HS-5 (cell line): ENCODE data around the gene ST6GAL1.
"Not testable (repeated sequence)": the region's sequence is repeated elsewhere in the genome, so short reads cannot be mapped to it uniquely, and the experiment has no call there.

Experiments
- DNase-seq: peaks from one replicate; pipeline ENCODE4 v3.0.0-alpha.2; 2012; ENCODE audit warnings: low read depth

ST6GAL1 gene

GRCh38 chr3:187046033-187046432 lies 115.7 kb downstream of the ST6GAL1 start:
- no peak for DNase-seq

GRCh38 chr3:187049462-187050101 lies 119.3 kb downstream of the ST6GAL1 start:
- no peak for DNase-seq

GRCh38 chr3:187051066-187051465 lies 120.7 kb downstream of the ST6GAL1 start:
- no peak for DNase-seq

GRCh38 chr3:187051724-187052366 lies 121.5 kb downstream of the ST6GAL1 start:
- DNase-seq: no peak

- not testable (repeated sequence) for DNase-seq
Observed at GRCh38 chr3:187052427-187052826, 122.1 kb downstream of the ST6GAL1 start.

GRCh38 chr3:187054433-187054832 lies 124.1 kb downstream of the ST6GAL1 start:
- DNase-seq: not testable (repeated sequence)

- not testable (repeated sequence) for DNase-seq
Observed at GRCh38 chr3:187057803-187058202, 127.5 kb downstream of the ST6GAL1 start.

- no peak for DNase-seq
Observed at GRCh38 chr3:187061748-187062147, 131.4 kb downstream of the ST6GAL1 start.

- DNase-seq: peak; percentile 36
Observed at GRCh38 chr3:187062526-187063177, 132.3 kb downstream of the ST6GAL1 start.

GRCh38 chr3:187063286-187064121 lies 133.2 kb downstream of the ST6GAL1 start:
- no peak for DNase-seq

GRCh38 chr3:187064210-187065115 lies 134.1 kb downstream of the ST6GAL1 start:
- no peak for DNase-seq

- no peak for DNase-seq
Observed at GRCh38 chr3:187066228-187066995, 136.1 kb downstream of the ST6GAL1 start.

GRCh38 chr3:187068787-187069186 lies 138.5 kb downstream of the ST6GAL1 start:
- no peak for DNase-seq

GRCh38 chr3:187069857-187070516 lies 139.7 kb downstream of the ST6GAL1 start:
- no peak for DNase-seq

GRCh38 chr3:187072102-187072501 lies 141.8 kb downstream of the ST6GAL1 start:
- DNase-seq: no peak

- no peak for DNase-seq
Observed at GRCh38 chr3:187072511-187072910, 142.2 kb downstream of the ST6GAL1 start.

GRCh38 chr3:187073581-187074098 lies 143.3 kb downstream of the ST6GAL1 start:
- DNase-seq: no peak

- no peak for DNase-seq
Observed at GRCh38 chr3:187074846-187075245, 144.5 kb downstream of the ST6GAL1 start.

- DNase-seq: no peak
Observed at GRCh38 chr3:187076297-187076696, 146.0 kb downstream of the ST6GAL1 start.

GRCh38 chr3:187077085-187077484 lies 146.8 kb downstream of the ST6GAL1 start:
- DNase-seq: no peak
